Measurements from ENCODE around the gene ADD1. TPM values are rescaled to one million over a fixed set of nuclear protein-coding genes. Genes with fewer than 3 reads are reported as not detected.
"Not testable (repeated sequence)": the region's sequence is repeated elsewhere in the genome, so short reads cannot be mapped to it uniquely, and the experiment has no call there.

Gene ADD1
- total RNA-seq, 4 donors from 2014 or later = 122 to 299 (median 196) TPM

GRCh38 chr4:2943364-2944090 is 99.9 kb downstream of the ADD1 start:
- Histone ChIP-seq H3K4me1 (peaks cover 10% of the 10 kb centered on the region), H3K36me3 (peaks cover 100% of the 10 kb centered on the region), H3K9me3 (no peaks in the 10 kb centered on the region), H3K27me3 (no peaks in the 10 kb centered on the region), H3K27ac (no peak overlapping the region), H3K4me3 (no peak overlapping the region)
- no peak for TF ChIP-seq POLR2A (IDR thresholded peaks at IDR 0.05)
- TF ChIP-seq POLR2AphosphoS5 (IDR thresholded peaks at IDR 0.05) = no peak
- no peak for TF ChIP-seq EP300 (IDR thresholded peaks at IDR 0.05)
- TF ChIP-seq, protein P1, sequence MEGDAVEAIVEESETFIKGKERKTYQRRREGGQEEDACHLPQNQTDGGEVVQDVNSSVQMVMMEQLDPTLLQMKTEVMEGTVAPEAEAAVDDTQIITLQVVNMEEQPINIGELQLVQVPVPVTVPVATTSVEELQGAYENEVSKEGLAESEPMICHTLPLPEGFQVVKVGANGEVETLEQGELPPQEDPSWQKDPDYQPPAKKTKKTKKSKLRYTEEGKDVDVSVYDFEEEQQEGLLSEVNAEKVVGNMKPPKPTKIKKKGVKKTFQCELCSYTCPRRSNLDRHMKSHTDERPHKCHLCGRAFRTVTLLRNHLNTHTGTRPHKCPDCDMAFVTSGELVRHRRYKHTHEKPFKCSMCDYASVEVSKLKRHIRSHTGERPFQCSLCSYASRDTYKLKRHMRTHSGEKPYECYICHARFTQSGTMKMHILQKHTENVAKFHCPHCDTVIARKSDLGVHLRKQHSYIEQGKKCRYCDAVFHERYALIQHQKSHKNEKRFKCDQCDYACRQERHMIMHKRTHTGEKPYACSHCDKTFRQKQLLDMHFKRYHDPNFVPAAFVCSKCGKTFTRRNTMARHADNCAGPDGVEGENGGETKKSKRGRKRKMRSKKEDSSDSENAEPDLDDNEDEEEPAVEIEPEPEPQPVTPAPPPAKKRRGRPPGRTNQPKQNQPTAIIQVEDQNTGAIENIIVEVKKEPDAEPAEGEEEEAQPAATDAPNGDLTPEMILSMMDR (IDR thresholded peaks at IDR 0.05) = no peak
- DNase-seq (ENCODE audit: low spot score in 2 of 2) = peak in 1 of 2 donors; percentile 42
- 96% methylated on average over 20 of the region's 20 CpGs for WGBS

DNA sequence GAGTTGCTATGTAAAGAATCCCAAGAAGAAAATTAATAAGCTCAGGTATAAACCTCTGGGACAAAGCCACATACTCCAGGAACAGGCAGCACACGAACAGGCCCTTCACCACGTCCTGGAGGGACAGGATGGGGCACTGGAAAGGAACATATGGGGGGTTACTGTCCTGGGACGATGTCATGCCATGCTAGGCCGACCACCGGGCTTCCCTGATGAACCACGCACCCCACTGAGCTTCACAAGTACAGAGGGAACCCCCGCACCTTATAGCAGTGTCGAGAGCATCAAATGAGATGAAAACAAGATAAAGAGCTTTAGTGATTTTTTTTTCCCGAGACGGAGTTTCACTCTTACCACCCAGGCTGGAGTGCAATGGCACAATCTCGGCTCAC is 100.4 kb downstream of the ADD1 start:
- H3K4me1 ChIP-seq = peaks cover 12% of the 10 kb centered on the region
- peaks cover 100% of the 10 kb centered on the region for H3K36me3 ChIP-seq
- DNase-seq (ENCODE audit: low spot score in 2 of 2) = no peak
- H3K27ac ChIP-seq = no peak overlapping the region
- WGBS = 91% methylated on average over 11 of the region's 11 CpGs
- no peaks in the 10 kb centered on the region for H3K9me3 ChIP-seq
- H3K27me3 ChIP-seq = no peaks in the 10 kb centered on the region
- TF ChIP-seq POLR2AphosphoS5 (IDR thresholded peaks at IDR 0.05) (no peak), POLR2A (IDR thresholded peaks at IDR 0.05) (no peak), EP300 (IDR thresholded peaks at IDR 0.05) (no peak)
- TF ChIP-seq, protein P1 (IDR thresholded peaks at IDR 0.05) = no peak
- no peak overlapping the region for H3K4me3 ChIP-seq

DNA sequence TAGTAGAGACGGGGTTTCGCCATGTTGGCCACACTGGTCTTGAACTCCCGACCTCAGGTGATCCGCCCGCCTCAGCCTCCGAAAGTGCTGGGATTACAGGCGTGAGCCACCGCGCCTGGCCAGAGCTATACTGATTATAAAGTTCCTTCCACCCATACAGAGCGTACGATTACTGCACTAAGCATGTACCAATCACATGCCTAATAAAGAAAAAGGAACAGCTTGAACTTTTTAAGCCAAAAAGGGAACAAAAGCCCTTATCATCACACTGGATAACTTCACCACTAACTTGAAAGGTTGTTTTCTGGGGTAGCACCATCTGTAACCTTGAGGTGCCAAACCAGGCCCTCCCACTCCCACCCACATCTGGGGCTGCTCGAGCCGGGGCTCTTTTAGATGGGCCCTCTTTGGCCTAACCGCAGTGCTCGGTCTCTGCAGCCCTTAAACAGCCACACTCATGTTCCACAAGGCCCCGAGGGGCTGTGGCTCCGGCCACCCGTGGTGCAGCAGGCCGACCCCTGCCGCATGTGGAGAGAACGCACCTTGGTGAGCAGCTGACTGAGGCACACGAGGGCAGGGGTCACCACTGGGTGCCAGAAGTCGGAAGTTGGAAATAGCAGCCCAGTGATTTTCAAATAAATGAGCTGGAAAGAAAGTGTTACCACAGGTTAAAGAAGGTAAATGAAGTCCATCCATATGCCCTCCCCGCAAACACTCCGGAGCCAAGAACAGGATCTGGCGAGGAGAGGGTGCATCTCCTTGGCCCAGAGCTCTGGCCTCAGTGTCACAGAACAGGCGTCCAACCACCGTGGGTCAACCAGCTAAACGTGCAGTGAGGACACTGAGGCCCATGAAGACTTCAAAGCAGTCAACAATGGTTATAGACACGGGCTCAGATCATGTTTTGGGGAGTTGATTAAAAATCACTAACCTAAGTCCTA is 101.2 kb downstream of the ADD1 start:
- H3K36me3 ChIP-seq = peaks cover 100% of the 10 kb centered on the region
- peaks cover 12% of the 10 kb centered on the region for H3K4me1 ChIP-seq
- no peak for DNase-seq (ENCODE audit: low spot score in 2 of 2)
- H3K4me3 ChIP-seq = no peak overlapping the region
- TF ChIP-seq POLR2AphosphoS5 (IDR thresholded peaks at IDR 0.05) (no peak), POLR2A (IDR thresholded peaks at IDR 0.05) (no peak), EP300 (IDR thresholded peaks at IDR 0.05) (no peak)
- TF ChIP-seq, protein P1 (IDR thresholded peaks at IDR 0.05) = no peak
- no peaks in the 10 kb centered on the region for H3K9me3 ChIP-seq
- H3K27me3 ChIP-seq = no peaks in the 10 kb centered on the region
- WGBS = 91% methylated on average over 30 of the region's 30 CpGs
- no peak overlapping the region for H3K27ac ChIP-seq

DNA sequence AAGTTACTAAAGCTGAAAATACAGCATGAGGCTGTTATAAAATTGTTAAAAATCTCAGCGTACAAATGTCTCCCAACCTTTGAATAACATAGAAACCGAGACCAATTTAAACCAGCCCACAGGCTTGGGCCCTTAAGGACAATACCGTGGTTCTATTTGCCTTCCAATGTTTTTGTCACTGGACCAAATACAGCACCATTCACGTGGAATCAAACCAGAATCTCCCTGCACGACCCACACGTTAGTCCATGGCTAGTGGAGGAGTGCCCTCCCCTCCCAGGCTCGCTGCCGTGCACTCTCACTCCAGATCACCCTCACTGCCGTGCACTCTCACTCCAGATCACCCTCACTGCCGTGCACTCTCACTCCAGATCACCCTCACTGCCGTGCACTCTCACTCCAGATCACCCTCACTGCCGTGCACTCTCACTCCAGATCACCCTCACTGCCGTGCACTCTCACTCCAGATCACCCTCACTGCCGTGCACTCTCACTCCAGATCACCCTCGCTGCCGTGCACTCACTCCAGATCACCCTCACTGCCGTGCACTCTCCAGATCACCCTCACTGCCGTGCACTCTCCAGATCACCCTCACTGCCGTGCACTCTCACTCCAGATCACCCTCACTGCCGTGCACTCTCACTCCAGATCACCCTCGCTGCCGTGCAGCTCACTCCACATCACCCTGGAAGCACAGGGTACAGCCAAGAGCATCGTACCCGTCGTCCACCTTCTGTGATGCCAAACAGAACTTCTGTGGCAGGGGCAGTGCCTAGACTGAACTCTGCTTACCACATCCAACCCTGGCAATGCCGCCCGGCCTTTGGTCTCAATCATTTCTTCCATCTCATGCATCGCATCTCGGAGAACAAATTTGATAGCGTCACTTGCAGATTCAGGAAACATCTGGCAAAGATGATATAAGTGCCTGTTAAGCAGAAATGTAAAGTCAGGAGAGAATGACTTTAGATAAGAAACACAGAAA is 102.3 kb downstream of the ADD1 start:
- 89% methylated on average over 26 of the region's 30 CpGs for WGBS
- peak in 1 of 2 donors; percentile 47 for DNase-seq (ENCODE audit: low spot score in 2 of 2)
- Histone ChIP-seq H3K4me1 (peaks cover 12% of the 10 kb centered on the region), H3K36me3 (peaks cover 100% of the 10 kb centered on the region)
- not testable (repeated sequence) for H3K9me3 ChIP-seq, H3K27me3 ChIP-seq, H3K4me3 ChIP-seq, H3K27ac ChIP-seq

Data from suprapubic skin (tissue), 4 donors.